NOMO-1 (cell line): ENCODE measurements around the gene CXorf65.

ENCODE experiments used
- DNase-seq, 2 experiments: peaks; one replicate each; lab custom pipeline; 2025; ENCODE audit not compliant: unreplicated experiment in 2 of 2; lab: John Stamatoyannopoulos, UW

Gene CXorf65

DNA sequence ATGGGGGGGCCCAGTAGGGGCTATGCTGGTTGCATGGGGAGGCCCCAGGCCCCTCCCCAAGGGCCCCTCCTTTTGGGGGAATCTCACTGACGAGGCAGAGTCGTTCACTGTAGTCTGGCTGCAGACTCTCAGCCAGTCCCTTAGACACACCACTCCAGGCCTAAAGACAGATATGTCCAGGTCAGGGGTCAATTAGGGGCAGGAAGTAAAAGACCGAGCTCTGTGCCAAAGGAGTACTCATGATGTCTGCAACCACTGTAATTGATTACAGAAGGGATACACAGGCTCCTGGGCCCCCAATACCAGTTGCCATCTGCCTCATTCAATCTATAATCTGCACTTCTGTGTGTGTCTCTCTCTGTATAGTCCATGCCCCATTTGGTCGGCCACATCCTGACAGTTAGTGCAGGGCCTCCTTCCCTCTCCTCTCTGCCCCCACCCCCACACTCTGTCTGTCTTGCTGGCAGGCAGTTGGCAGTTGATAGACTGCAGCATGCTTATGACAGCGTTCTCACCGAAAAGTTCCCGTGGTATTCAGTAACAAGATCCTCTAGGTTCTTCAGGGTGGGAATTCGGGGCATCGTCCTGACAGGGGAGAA lies 1.3 kb upstream of the CXorf65 start:
- peak; percentile 33 to 62 for DNase-seq

- DNase-seq = no peak
Observed at GRCh38 chrX:71107245-71107644, 705 bp upstream of the CXorf65 start.

DNA sequence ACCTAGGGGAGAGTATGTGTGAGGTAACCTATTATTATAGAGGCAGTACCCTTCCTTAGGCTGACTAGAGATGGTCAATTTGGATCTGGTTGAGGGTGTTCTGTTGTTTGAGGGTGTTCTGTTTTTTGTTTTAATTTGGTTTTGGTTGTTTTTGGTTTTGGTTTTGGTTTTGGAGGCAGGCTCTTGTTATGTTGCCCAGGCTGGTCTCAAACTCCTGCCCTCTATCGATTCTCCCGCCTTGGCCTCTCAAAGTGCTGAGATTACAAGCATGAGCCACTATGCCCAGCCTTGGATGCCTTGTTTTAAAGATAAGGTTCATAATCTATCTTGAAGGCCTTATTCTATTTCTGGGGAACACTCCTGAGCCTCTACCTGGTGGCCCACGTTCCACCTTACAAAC lies 912 bp downstream of the CXorf65 start:
- DNase-seq = no peak

- peak in 1 of 2 experiments; percentile 4 for DNase-seq
Observed at GRCh38 chrX:71103110-71103983, 3.2 kb downstream of the CXorf65 start.

GRCh38 chrX:71102292-71102691 lies 4.2 kb downstream of the CXorf65 start:
- DNase-seq = no peak

DNA sequence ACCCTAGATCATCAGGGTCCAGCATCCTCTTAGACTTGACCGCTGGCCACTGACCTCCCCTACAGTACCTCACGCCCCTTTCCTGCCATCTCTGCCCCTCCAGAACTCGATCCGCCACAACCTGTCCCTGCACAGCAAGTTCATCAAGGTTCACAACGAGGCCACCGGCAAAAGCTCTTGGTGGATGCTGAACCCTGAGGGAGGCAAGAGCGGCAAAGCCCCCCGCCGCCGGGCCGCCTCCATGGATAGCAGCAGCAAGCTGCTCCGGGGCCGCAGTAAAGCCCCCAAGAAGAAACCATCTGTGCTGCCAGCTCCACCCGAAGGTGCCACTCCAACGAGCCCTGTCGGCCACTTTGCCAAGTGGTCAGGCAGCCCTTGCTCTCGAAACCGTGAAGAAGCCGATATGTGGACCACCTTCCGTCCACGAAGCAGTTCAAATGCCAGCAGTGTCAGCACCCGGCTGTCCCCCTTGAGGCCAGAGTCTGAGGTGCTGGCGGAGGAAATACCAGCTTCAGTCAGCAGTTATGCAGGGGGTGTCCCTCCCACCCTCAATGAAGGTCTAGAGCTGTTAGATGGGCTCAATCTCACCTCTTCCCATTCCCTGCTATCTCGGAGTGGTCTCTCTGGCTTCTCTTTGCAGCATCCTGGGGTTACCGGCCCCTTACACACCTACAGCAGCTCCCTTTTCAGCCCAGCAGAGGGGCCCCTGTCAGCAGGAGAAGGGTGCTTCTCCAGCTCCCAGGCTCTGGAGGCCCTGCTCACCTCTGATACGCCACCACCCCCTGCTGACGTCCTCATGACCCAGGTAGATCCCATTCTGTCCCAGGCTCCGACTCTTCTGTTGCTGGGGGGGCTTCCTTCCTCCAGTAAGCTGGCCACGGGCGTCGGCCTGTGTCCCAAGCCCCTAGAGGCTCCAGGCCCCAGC lies 5.7 kb downstream of the CXorf65 start:
- no peak for DNase-seq

- no peak for DNase-seq
Observed at GRCh38 chrX:71099736-71100135, 6.8 kb downstream of the CXorf65 start.

DNA sequence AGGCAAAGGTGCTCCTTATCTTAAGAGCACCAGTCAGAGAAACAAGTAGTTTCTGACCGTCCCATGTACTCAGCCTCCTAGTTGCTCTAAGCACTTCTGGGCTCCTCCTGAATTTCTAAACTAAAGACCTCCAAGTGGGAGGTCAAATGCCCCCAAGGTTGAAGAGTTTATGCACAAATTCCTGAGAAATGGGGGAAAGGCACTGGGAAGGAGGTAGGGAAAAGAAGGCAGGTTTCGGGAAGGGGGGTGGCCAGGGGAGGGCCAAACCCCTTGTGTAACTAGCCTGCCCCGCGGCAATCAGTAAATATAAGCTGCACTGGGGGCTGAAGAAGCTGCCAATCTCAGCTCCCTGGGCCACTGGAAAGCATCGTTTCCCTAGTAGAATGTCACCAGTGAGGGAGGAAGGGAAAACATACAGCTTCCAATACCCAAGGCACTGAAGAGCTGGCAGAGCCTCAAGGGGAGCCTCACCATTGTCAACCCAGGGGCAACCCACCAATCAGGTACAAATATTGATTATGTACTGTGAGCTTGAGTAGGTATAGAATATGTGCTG lies 7.5 kb downstream of the CXorf65 start:
- no peak for DNase-seq

DNA sequence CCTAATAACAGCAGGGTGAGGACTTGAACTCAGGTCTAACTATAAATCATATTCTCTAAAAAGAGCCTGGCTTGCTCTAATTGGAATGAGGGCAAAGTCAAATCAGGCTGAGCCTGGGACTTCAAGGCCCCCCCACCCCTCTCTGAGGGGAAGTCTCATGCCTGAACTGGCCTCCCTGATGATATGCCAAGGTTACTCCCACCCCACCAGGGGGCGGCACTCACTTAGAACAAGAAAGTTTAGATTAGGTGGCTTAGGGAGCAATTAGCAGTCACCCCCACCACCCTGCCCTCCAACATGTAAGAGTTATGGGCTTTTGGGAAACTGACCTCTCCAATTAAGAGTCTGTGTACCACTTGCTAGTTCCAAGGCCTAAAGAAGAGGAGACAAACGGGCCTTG lies 8.2 kb downstream of the CXorf65 start:
- DNase-seq = peak; percentile 65 to 69

DNA sequence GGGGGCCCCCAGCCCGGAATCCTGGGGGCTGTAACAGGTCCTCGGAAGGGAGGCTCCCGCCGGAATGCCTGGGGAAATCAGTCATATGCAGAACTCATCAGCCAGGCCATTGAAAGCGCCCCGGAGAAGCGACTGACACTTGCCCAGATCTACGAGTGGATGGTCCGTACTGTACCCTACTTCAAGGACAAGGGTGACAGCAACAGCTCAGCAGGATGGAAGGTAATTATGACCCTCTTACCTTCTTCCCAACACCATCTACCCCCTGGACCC lies 9.8 kb downstream of the CXorf65 start:
- no peak for DNase-seq

DNA sequence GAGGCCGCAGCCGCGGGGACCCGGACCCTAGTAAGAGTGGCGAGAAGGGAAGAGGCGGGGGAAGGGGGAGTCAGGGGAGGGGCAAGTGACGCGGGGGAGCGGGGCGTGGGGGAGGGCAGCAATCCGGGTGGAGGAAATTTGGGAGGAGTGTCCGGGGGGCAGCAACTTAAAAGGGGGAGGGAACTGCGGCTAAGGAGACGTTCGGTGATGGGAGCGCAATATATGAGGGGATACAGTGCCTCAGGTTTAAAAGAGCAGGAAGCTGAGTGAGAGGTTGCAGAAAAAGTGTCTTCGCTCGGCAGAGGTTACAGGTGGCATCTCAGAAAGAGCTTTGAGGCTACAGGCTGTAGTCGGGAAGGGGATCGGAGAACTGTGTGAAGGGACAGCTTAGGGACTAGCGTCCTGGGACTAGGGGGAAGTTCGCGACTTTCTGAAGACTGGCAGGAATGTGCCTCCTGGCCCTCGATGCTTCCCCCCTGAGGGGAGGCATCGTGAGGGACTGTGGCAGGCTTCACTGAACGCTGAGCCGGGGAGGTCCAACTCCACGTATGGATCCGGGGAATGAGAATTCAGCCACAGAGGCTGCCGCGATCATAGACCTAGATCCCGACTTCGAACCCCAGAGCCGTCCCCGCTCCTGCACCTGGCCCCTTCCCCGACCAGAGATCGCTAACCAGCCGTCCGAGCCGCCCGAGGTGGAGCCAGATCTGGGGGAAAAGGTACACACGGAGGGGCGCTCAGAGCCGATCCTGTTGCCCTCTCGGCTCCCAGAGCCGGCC lies 10.4 kb downstream of the CXorf65 start:
- peak in 1 of 2 experiments; percentile 13 for DNase-seq

GRCh38 chrX:71095555-71095980 lies 11.0 kb downstream of the CXorf65 start, which contains the start of gene FOXO4:
Gene FOXO4, plus strand, starts transcription at chrX:71095851. Its CDS starts 678 bp downstream, at chrX:71096529.
- DNase-seq = peak; percentile 73 to 78

DNA sequence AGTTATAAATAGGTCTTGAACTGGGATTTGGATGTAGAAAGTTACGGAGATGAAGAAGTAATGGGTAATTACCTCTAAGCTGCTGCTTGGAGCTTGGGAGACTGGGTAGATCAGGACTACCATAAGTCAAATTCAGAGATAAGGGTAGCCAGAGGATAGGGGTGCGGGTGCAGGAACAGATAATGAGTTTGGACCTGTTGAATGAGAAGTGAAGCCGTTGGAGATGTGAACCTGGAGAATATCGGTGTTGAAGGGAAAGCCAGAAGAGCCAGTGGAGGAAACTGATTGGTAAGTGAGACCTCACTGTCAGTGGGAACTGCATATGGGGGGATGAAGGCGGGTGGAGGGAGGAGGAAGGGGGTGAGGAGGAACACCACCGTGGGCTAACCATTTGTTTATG lies 11.5 kb downstream of the CXorf65 start:
- DNase-seq = no peak

- DNase-seq = no peak
Observed at GRCh38 chrX:71091263-71091662, 15.3 kb downstream of the CXorf65 start.

- DNase-seq = no peak
Observed at GRCh38 chrX:71085900-71086299, 20.6 kb downstream of the CXorf65 start.

GRCh38 chrX:71082822-71083221 lies 23.7 kb downstream of the CXorf65 start:
- no peak for DNase-seq

- no peak for DNase-seq
Observed at GRCh38 chrX:71082124-71082647, 24.4 kb downstream of the CXorf65 start.

- DNase-seq = no peak
Observed at GRCh38 chrX:71081330-71082123, 25.0 kb downstream of the CXorf65 start.

DNA sequence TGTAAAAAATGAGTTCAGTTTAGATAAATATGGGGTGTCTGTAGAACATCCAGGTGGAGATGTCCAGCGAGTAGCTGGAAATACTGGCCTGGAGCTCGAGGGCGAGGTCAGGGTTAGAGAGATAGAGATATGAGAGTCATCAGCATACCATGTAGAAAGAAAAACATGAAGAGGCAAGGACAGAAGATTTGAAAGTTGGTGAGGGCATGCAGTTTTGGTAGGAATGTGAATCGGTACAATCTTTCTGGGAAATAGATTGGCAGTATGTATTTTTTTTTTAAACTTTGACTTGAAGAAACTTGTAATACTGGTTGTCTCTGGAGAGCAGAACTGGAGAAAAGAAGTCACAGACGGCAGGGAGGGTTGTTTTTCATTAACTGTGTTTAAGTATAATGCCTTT lies 36.0 kb downstream of the CXorf65 start:
- DNase-seq = no peak
